ENCODE data around the gene KCNJ16.

The KCNJ16 gene

DNA sequence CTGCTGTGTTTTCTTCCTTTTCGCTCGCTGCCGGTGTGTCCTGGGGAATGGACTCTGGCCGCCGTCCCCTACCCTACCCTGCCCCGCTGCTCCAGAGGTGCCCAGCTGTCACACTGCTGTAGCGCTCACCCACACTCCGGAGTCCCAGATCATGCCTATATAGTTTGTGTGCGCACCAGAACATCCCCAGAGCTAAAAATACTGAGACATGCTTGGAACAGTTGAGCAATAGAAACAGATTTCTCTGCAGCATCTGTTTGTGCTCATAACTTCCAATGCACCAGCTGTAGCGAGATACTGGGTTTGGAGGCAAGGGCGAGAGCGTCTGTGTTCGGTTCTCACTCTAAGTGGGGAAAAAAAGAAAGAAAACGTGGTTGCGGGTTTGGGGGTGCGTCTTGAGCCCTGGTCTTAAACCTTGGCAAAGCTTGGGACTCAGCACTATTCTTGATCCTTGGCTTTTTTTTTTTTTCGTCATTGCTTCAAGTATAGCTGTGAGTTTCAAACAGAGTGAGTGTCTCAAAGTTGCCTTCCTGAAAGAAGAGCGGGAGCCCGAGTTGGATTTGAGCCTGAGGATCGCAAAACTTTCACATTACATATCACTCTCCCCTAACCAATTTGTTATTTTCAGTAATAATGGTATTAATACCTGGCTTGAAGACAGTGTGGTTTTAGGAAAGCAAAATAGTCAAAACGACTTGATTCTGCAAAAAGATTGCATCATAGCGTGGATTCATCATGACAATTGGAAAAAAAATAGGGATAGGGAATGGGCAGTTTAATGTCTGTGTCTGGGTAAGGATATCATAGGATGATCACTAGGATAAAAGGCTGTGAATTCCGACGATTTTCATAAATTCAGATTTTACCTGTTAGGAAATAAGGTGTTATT lies 94.9 kb downstream of the KCNJ16 start:
- peak in 3 of 51 donors; percentile 40 to 87 (median 49) for DNase-seq

DNA sequence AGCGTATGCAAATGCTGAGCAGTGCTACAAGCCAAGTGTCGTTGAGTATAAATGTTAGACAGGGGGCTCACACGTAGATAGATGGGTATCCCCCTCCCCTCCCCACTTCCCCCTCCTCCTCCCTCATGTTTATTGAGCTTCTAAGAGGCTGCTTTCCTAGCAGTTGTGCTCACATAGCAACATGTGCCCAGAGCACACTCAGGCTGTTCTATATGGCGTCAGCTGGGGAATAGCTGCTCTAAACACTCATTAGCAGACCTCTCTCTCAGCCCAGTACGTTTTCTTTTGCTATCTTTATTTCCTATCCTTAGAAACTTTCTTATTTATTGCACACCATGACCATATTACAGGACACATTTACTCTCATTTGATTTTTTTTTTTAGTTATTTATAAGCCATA lies 96.1 kb downstream of the KCNJ16 start:
- DNase-seq, result peak in 2 of 51 donors; percentile 5 to 30

DNA sequence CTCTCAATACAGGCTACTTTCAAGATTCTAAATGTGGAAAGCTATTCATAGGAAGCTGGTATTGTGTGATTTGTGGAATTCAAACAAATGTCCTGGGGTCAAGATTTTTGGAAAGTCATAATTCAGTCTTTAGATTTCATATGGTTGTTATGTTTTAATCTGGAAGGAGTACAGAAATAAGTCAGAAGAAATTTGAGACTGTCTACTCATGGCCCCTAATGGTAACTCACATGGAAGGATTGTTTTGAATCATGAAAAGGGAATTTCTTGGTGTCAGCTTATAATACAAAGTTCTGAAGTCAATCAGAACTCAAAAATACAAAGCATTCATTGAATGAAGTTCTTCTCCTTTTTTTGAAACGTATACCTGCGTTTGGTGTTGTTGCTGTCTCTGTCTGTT lies 97.4 kb downstream of the KCNJ16 start:
- DNase-seq, result no peak

DNA sequence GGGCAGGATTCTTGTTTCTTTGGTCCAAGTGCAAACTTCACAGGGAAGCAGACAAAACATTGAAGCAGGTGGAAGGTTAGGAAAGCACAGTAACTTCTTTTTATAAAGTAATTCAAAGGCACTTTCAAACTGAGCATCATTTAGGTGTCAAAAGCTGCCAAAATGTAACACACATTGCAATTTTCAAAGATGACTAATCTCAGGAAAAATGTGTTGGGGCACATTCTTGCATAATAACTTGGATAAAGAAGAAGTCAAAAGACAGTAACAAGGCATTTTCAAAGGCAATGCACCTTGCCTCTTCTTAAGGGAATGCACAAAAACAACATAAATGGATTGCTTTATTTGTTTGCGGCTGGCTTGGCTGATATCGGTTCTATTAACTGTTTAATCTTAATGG lies 97.9 kb downstream of the KCNJ16 start:
- DNase-seq, result peak in 1 of 51 donors; percentile 20

DNA sequence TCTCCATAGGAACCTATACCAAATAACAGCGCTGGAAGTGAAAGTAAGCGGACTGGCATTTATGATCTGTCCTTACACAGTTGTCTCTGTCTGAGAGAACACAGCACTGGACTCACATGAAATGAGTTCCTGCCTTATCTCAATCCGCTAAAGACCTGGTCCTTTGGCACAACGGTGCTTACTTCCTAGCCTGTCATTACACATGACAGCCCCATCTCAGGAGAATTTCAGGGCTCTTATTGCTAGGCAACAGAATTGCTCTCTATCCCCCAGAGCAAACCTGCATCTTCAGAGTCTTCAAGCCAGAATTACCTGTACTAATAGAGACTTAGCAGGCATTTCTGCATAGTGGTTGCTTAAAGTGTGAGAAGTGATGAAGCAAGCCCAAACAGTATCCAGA lies 98.7 kb downstream of the KCNJ16 start:
- no peak for DNase-seq

DNA sequence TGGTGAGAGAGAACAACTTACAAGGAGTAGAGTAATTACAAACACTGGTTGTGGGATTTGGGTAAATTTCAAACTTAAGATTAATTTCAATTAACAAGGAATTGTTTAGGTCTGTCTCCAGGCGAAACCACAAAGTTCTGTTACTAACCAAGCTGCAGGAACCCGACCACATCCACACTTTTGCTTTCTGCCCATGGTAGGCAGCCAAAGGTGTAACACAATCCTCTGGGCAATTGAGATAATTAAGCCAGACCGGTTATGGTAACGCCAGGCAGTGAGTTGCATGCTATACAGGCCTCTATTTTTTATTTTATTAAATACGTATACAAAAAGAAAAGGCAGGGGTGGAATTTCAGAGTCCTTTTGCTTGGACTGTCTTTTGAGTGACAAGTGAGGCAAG lies 106.4 kb downstream of the KCNJ16 start:
- no peak for DNase-seq

DNA sequence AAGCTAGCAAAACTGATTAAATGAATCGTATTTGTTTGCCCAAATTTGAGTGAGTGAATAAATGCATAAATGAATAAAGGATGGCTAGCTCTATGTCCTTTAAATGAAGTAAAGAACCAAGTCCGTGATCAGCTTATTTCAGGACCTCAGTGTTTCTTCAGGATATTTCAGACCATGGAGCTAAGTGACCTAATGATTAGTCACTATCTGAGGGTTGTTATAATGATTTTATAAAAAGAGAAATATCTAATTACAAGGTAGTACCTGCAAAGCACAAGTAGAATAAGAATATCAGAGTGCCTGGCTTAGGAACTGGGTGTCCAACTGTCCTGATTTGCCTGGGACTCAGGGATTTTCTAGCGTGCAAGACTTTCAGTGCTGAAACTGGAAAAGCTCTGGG lies 106.8 kb downstream of the KCNJ16 start:
- DNase-seq, result no peak

DNA sequence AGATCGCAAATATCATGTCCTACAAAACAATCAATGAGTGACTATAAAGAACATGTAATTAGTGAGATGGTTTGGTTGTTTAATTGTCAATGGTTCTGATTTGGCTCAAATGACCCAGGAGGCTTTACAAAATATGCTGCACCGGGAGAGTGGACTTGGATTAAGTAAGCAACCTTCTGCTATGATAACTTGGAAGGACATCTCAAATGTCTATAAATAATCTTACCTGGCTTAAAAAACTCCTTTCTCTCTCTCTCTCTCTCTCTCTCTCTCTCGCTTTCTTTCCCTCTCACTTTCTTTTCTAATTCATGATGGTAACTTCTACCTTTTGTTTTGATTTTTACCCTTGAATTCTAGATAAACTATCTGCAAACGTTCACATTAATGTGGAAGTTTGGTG lies 108.5 kb downstream of the KCNJ16 start:
- DNase-seq, result no peak

DNA sequence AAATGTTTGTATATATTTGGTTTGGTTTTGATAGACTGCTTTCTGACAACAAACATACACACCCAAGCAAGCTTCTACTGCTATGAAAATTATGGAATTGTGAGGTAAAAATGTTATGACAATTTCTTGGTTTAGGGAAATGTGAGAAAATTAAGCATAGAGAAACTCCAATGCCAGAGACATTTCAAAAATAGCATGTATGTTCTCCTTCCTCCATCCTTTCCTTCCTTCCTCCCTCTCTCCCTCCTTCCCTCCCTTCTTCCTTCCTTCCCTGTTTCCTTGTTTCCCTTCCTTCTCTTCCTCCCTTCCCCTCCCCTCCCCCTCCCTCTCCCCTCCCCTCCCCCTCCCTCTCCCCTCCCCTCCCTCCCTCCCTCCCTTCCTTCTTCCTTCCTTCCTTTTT lies 109.2 kb downstream of the KCNJ16 start:
- no peak for DNase-seq

DNA sequence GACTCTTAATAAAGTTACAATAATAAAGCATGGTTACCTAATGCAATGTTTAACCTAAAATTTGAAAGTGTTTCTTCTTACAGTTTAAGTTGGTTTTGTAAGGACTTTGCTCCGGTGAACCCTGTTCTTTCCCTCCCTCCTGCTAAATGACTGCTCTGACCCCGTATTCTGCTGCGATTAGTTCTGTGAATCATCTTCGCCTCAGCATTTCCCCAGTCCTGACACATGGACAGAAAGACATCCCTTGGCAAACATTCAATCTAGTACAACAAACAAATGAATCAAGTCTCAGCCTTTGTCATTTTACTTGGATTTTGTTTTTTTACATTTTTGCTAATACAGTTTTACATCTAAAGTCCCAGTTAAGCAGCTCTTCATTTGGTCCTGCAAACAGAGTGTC lies 109.7 kb downstream of the KCNJ16 start:
- DNase-seq, result peak in 1 of 51 donors; percentile 57
